ENCODE measurements around the gene SPRN.
"Not testable (repeated sequence)": the region's sequence is repeated elsewhere in the genome, so short reads cannot be mapped to it uniquely, and the experiment has no call there.

The SPRN gene

DNA sequence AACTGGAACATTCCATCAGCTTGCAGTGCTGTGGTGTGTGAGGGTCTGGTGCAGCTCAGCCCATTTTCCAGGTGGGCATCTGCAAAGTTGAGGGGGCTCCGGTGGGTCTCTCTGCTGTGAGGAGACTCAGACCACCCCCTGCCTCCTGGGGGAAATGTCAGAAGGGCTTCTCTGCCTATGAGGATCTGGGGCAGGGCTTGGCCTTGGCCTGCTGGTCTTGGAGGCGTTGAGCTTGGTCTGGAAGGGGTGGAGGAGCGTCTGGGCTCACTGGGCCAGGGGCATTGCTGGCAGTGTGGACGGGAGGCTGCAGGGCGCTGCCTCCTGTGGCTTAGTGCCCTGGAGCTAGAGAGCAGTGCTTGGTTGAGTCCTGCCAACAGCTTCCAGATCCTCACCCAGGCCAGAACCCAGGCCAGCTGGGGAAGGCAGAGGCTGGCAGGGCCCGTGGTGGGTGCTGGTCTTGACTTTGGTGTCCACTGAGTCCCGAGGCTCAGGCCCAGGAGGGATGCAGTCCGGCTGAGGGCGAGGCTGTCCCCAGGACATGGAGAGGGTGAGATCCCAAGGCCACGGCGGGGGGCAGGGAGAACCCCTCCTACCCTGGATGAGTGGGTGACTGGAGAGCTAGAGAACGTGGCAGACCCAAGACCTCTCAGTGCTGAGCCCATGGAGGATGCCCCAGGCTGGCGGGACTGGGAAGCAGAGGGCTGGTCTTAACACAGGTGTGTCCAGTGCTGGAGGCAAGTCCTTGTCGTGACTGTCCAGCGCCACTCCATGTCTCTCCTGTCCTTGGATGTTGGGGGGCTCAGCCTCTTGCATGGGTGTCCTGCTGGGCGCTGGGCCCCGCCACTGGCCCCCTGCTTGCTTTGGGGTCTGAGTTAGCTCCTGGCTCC, 2.8 kb downstream of the SPRN start:
- no peaks in the 10 kb centered on the region for H3K4me1 ChIP-seq (ENCODE audit: control insufficient read depth in 2 of 2, insufficient read depth in 2 of 2, low read length in 2 of 2)
- H3K9me3 ChIP-seq (ENCODE audit: control insufficient read depth in 2 of 2, low read length in 2 of 2): no peaks in the 10 kb centered on the region
- no peak overlapping the region for H3K4me3 ChIP-seq (ENCODE audit: low read length in 2 of 2)
- H3K27me3 ChIP-seq (ENCODE audit: control insufficient read depth in 2 of 2, insufficient read depth in 2 of 2, low read length in 2 of 2): peaks cover 0 to 4% of the 10 kb centered on the region in 2 donors
- H3K27ac ChIP-seq (ENCODE audit: low read depth in 2 of 2, low read length in 2 of 2): no peak overlapping the region
- H3K36me3 ChIP-seq (ENCODE audit: control insufficient read depth in 2 of 2, insufficient read depth in 2 of 2, low read length in 2 of 2): peaks cover 7 to 17% of the 10 kb centered on the region in 2 donors
- no peak overlapping the region for H3K9ac ChIP-seq (ENCODE audit: low read depth in 1 of 2, low read length in 2 of 2)

DNA sequence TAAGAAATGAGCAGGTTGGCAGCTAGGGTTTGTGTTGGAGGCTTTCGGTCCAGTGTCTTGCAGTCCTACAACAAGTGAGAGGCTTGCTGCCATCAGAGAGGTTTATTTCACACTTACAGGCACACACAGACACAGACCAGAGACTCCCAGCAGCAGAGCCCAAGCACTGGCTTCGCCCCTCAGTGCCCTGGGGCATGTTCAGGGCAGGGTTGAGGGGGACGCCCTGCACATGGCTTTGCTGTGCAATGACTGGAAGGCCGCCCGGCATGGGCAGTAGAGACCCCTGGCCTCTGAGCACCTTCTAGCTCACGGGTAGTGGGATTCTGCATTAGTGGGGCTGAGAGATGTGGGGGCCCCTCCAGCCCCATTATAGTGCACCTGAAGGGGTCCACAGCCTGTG, 3.8 kb downstream of the SPRN start:
- H3K9ac ChIP-seq (ENCODE audit: low read depth in 1 of 2, low read length in 2 of 2): no peak overlapping the region
- no peak overlapping the region for H3K4me3 ChIP-seq (ENCODE audit: low read length in 2 of 2)
- peaks cover 7 to 20% of the 10 kb centered on the region in 2 donors for H3K36me3 ChIP-seq (ENCODE audit: control insufficient read depth in 2 of 2, insufficient read depth in 2 of 2, low read length in 2 of 2)
- H3K27me3 ChIP-seq (ENCODE audit: control insufficient read depth in 2 of 2, insufficient read depth in 2 of 2, low read length in 2 of 2): peaks cover 0 to 4% of the 10 kb centered on the region in 2 donors
- H3K27ac ChIP-seq (ENCODE audit: low read depth in 2 of 2, low read length in 2 of 2): no peak overlapping the region
- no peaks in the 10 kb centered on the region for H3K4me1 ChIP-seq (ENCODE audit: control insufficient read depth in 2 of 2, insufficient read depth in 2 of 2, low read length in 2 of 2)
- H3K9me3 ChIP-seq (ENCODE audit: control insufficient read depth in 2 of 2, low read length in 2 of 2): peaks cover 0 to under 1% of the 10 kb centered on the region in 2 donors

DNA sequence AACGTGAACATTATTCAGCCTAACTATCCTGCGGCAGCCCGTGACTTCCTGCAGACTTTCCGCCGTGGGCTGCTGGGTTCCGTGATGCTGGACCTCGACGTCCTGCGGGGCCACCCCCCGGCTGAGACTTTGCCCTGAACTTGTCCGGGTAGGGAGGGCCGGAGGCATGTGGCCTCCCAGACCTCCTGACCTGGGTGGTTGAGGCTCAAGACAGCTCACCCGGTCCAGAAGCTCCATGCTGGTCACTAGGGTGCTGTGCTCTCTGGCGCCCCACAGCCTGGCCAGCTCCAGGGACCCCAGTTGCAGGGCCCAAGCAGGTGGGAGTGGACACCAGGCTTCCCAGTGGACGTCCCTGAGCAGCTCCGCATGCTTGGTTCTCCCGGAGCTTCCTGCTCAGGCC, 4.4 kb downstream of the SPRN start:
- H3K27me3 ChIP-seq (ENCODE audit: control insufficient read depth in 2 of 2, insufficient read depth in 2 of 2, low read length in 2 of 2): peaks cover 0 to 4% of the 10 kb centered on the region in 2 donors

DNA sequence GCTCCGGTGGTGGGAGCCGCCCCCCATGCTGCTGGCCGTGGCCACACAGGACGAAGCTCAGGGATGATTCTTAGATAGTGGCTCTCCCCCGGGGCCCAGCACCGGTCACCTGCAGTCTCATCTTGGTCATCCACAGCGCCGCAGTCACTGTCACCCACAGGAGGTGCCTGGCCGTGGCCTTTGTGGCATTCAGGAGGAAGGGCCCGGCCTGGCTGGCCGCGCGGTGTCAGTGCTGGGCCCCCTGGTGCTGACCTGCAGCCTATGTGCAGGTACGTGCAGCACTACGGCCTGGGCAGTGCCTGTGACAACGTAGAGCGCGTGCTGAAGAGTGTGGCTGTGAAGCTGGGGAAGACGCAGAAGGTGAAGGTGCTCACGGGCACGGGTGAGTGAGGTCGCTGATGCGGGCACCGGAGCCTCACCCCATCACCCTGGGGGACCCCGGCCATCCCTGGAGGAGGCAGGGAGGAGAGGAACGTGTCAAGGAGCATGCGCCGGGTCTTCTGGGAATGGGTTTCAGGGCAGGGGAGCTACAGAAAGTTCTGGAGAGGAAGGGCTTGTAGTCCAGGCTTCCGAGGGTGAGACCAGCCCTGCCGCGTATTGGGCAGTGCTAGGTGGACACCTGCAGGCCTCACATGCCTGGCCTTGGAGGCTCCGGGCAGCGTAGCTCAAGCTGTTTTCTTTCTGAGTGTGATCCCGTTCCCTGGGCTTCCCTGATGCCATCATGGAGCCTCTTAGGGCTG, 5.0 kb downstream of the SPRN start:
- peaks cover 0 to 4% of the 10 kb centered on the region in 2 donors for H3K27me3 ChIP-seq (ENCODE audit: control insufficient read depth in 2 of 2, insufficient read depth in 2 of 2, low read length in 2 of 2)
- H3K9me3 ChIP-seq (ENCODE audit: control insufficient read depth in 2 of 2, low read length in 2 of 2): peaks cover 0 to 3% of the 10 kb centered on the region in 2 donors
- no peak overlapping the region for H3K27ac ChIP-seq (ENCODE audit: low read depth in 2 of 2, low read length in 2 of 2)
- H3K4me1 ChIP-seq (ENCODE audit: control insufficient read depth in 2 of 2, insufficient read depth in 2 of 2, low read length in 2 of 2): no peaks in the 10 kb centered on the region
- peaks cover 11 to 25% of the 10 kb centered on the region in 2 donors for H3K36me3 ChIP-seq (ENCODE audit: control insufficient read depth in 2 of 2, insufficient read depth in 2 of 2, low read length in 2 of 2)
- H3K9ac ChIP-seq (ENCODE audit: low read depth in 1 of 2, low read length in 2 of 2): no peak overlapping the region
- H3K4me3 ChIP-seq (ENCODE audit: low read length in 2 of 2): no peak overlapping the region

More for the DNA sequence above, 4.4 kb downstream of the SPRN start:
- no peak overlapping the region for H3K4me3 ChIP-seq (ENCODE audit: low read length in 2 of 2)
- H3K4me1 ChIP-seq (ENCODE audit: control insufficient read depth in 2 of 2, insufficient read depth in 2 of 2, low read length in 2 of 2): no peaks in the 10 kb centered on the region
- peaks cover 0 to 3% of the 10 kb centered on the region in 2 donors for H3K9me3 ChIP-seq (ENCODE audit: control insufficient read depth in 2 of 2, low read length in 2 of 2)
- no peak overlapping the region for H3K27ac ChIP-seq (ENCODE audit: low read depth in 2 of 2, low read length in 2 of 2)
- H3K36me3 ChIP-seq (ENCODE audit: control insufficient read depth in 2 of 2, insufficient read depth in 2 of 2, low read length in 2 of 2): peaks cover 9 to 25% of the 10 kb centered on the region in 2 donors
- H3K9ac ChIP-seq (ENCODE audit: low read depth in 1 of 2, low read length in 2 of 2): no peak overlapping the region

DNA sequence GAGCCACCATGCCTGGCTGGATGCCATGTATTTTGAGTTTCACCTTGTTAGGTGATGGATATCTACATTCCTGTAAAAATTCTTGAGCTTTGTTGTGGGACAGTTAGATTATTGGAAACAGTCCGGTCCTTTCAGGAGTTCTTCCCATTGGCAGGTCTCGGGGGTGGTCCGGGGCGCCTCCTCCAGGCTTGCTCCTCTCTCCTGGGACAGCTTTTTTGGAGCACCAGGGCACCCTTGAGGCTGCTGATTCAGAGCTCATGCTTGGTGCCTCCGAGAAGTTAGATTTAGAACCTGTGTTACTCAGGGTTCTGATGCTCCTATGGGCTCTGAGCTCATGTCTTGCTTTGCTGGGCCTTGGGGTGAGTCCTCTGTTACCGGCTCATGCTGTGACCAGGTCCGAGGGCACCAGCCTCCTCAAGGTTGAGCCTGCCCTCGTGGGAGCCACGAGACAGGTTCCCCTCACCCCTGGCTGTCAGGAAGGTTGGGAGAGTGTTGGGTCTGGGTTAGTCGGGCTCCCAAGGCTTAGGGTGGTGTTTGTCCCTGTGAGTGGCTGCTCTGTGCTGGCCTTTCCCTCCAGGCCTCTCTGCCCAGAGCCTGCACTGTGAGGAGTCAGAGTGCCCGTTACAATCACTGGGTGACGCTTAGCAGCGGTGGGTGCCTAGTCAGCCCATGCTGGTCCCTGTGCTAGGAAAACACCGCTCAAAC, 6.0 kb downstream of the SPRN start:
- peaks cover 0 to 4% of the 10 kb centered on the region in 2 donors for H3K27me3 ChIP-seq (ENCODE audit: control insufficient read depth in 2 of 2, insufficient read depth in 2 of 2, low read length in 2 of 2)
- H3K36me3 ChIP-seq (ENCODE audit: control insufficient read depth in 2 of 2, insufficient read depth in 2 of 2, low read length in 2 of 2): peaks cover 14 to 25% of the 10 kb centered on the region in 2 donors
- H3K4me1 ChIP-seq (ENCODE audit: control insufficient read depth in 2 of 2, insufficient read depth in 2 of 2, low read length in 2 of 2): no peaks in the 10 kb centered on the region
- H3K4me3 ChIP-seq (ENCODE audit: low read length in 2 of 2): no peak overlapping the region
- H3K9me3 ChIP-seq (ENCODE audit: control insufficient read depth in 2 of 2, low read length in 2 of 2): peaks cover 0 to 3% of the 10 kb centered on the region in 2 donors
- H3K9ac ChIP-seq (ENCODE audit: low read depth in 1 of 2, low read length in 2 of 2): no peak overlapping the region
- no peak overlapping the region for H3K27ac ChIP-seq (ENCODE audit: low read depth in 2 of 2, low read length in 2 of 2)

DNA sequence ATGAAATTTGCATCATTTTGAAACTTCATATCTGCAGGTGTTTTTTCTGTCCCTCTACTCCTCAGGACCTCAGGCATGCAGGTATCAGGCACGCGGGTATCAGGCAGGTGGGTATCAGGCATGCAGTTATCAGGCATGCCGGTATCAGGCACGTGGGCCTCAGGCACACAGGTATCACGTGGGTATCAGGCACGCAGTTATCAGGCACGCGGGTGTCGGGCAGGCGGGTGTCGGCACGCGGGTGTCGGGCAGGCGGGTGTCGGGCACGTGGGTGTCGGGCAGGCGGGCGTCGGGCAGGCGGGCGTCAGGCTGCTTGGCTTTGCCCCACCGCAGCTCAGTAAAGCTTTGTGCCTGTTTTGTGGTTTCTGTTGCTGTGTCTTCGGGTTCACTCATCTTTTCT, 8.7 kb downstream of the SPRN start:
- Histone ChIP-seq H3K9me3 (ENCODE audit: control insufficient read depth in 2 of 2, low read length in 2 of 2) (peaks cover 2 to 5% of the 10 kb centered on the region in 2 donors), H3K27me3 (ENCODE audit: control insufficient read depth in 2 of 2, insufficient read depth in 2 of 2, low read length in 2 of 2) (no peaks in the 10 kb centered on the region), H3K4me3 (ENCODE audit: low read length in 2 of 2) (no peak overlapping the region), H3K36me3 (ENCODE audit: control insufficient read depth in 2 of 2, insufficient read depth in 2 of 2, low read length in 2 of 2) (peaks cover 29 to 35% of the 10 kb centered on the region in 2 donors), H3K9ac (ENCODE audit: low read depth in 1 of 2, low read length in 2 of 2) (no peak overlapping the region), H3K4me1 (ENCODE audit: control insufficient read depth in 2 of 2, insufficient read depth in 2 of 2, low read length in 2 of 2) (no peaks in the 10 kb centered on the region), H3K27ac (ENCODE audit: low read depth in 2 of 2, low read length in 2 of 2) (no peak overlapping the region)

DNA sequence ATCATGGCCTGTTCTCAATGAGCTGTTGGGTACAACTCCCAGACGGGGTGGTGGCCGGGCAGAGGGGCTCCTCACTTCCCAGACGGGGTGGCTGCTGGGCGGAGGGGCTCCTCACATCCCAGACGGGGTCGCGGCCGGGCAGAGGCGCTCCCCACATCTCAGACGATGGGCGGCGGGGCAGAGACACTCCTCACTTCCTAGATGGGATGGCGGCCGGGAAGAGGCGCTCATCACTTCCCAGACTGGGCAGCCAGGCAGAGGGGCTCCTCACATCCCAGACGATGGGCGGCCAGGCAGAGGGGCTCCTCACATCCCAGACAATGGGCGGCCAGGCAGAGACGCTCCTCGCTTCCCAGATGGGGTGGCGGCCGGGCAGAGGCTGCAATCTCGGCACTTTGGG, 10.0 kb downstream of the SPRN start:
- not testable (repeated sequence) for H3K9ac ChIP-seq (ENCODE audit: low read depth in 1 of 2, low read length in 2 of 2); H3K27ac ChIP-seq (ENCODE audit: low read depth in 2 of 2, low read length in 2 of 2); H3K9me3 ChIP-seq (ENCODE audit: control insufficient read depth in 2 of 2, low read length in 2 of 2); H3K4me3 ChIP-seq (ENCODE audit: low read length in 2 of 2); H3K4me1 ChIP-seq (ENCODE audit: control insufficient read depth in 2 of 2, insufficient read depth in 2 of 2, low read length in 2 of 2); H3K27me3 ChIP-seq (ENCODE audit: control insufficient read depth in 2 of 2, insufficient read depth in 2 of 2, low read length in 2 of 2)
- H3K36me3 ChIP-seq (ENCODE audit: control insufficient read depth in 2 of 2, insufficient read depth in 2 of 2, low read length in 2 of 2): peaks cover 26 to 36% of the 10 kb centered on the region in 2 donors

DNA sequence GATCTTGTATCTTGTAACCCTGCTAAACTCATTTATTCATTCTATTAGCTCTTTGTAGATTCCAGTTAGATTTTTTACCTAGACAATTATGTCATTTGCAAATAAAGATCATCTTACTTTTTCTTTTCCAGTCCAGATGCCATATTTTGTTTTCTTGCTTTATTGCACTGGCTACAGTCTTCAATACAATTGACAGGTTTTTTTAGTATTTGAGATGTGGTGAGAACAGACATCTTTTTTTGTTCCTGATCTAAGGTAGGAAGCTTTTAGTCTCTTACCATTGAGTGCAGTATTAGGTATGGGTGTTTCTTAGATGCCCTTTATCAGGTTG, 12.1 kb downstream of the SPRN start:
- no peaks in the 10 kb centered on the region for H3K4me1 ChIP-seq (ENCODE audit: control insufficient read depth in 2 of 2, insufficient read depth in 2 of 2, low read length in 2 of 2)
- H3K9me3 ChIP-seq (ENCODE audit: control insufficient read depth in 2 of 2, low read length in 2 of 2): peaks cover 2 to 5% of the 10 kb centered on the region in 2 donors
- no peak overlapping the region for H3K9ac ChIP-seq (ENCODE audit: low read depth in 1 of 2, low read length in 2 of 2)
- H3K36me3 ChIP-seq (ENCODE audit: control insufficient read depth in 2 of 2, insufficient read depth in 2 of 2, low read length in 2 of 2): peaks cover 26 to 46% of the 10 kb centered on the region in 2 donors
- H3K4me3 ChIP-seq (ENCODE audit: low read length in 2 of 2): no peak overlapping the region
- H3K27ac ChIP-seq (ENCODE audit: low read depth in 2 of 2, low read length in 2 of 2): no peak overlapping the region
- no peaks in the 10 kb centered on the region for H3K27me3 ChIP-seq (ENCODE audit: control insufficient read depth in 2 of 2, insufficient read depth in 2 of 2, low read length in 2 of 2)

DNA sequence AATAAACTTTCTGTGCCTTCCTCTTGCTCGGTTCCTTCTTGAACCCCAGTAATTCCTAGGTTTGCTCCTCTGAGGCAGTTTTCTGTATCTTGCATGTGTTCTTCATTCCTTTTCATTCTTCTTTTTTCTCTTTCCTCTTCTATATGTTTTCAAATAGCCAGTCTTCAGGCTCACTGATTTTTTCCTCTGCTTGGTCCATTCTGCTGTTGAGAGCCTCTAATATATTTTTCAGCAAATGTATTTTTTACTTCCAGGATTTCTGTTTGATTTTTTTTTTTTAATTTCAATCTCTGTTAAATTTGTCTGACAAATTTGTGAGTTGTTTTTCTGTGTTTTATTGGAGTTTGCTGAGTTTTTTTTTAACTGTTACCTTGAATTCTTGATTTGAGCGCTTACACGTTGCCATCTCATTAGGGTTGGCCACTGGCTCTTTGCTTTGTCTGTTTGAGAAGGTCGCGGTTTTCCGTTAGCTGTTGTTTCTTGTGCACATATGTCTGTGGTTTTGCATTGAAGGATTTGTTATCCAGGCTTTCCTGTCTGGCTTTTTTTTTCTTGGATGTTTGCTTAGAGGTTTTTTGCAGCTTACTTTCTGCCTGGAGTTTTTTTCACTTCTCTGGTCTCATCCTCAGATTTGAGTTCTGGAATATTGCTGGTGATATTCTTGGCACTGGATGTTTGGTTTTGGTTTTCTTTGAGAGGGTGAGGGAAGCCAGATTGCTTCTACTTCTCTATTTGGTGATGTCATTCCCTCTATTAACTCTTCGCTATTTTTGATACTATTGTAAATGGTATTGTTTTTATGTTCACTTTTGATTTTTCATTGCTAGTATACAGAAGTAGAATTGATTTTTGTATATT, 12.7 kb downstream of the SPRN start:
- Histone ChIP-seq H3K4me3 (ENCODE audit: low read length in 2 of 2) (no peak overlapping the region), H3K36me3 (ENCODE audit: control insufficient read depth in 2 of 2, insufficient read depth in 2 of 2, low read length in 2 of 2) (peaks cover 26 to 46% of the 10 kb centered on the region in 2 donors), H3K9ac (ENCODE audit: low read depth in 1 of 2, low read length in 2 of 2) (no peak overlapping the region), H3K27ac (ENCODE audit: low read depth in 2 of 2, low read length in 2 of 2) (no peak overlapping the region), H3K27me3 (ENCODE audit: control insufficient read depth in 2 of 2, insufficient read depth in 2 of 2, low read length in 2 of 2) (no peaks in the 10 kb centered on the region), H3K9me3 (ENCODE audit: control insufficient read depth in 2 of 2, low read length in 2 of 2) (peaks cover 2 to 5% of the 10 kb centered on the region in 2 donors), H3K4me1 (ENCODE audit: control insufficient read depth in 2 of 2, insufficient read depth in 2 of 2, low read length in 2 of 2) (no peaks in the 10 kb centered on the region)
